Esophagus squamous epithelium (tissue), 4 donors: Measurements from ENCODE around the gene KSR1.

Experiments
- CTCF ChIP-seq, 6 experiments: fragments of 450-650 bp in 4 of 6; fragments of 200-600 bp in 2 of 6; sonication (generic) in 2 of 6; IDR thresholded peaks; one replicate each; pipeline ENCODE4 v1.5.1; 2016 to 2019; ENCODE audit warnings: antibody characterized with exemption in 6 of 6, mild to moderate bottlenecking in 4 of 6, moderate library complexity in 4 of 6
- POLR2A ChIP-seq, 4 donors: fragments of 450-650 bp; IDR thresholded peaks; one replicate each; pipeline ENCODE4 v1.6.1; 2017; ENCODE audit warnings: antibody characterized with exemption in 4 of 4, mild to moderate bottlenecking in 4 of 4, moderate library complexity in 3 of 4

GRCh38 chr17:27566671-27567562, 110.7 kb downstream of the KSR1 start:
- TF ChIP-seq POLR2A (IDR thresholded peaks at IDR 0.05): no peak
- no peak for TF ChIP-seq CTCF (IDR thresholded peaks at IDR 0.05)
